Heart left ventricle (tissue), 13 donors: ENCODE results near the gene TTPAL.

Experiments
- POLR2A ChIP-seq, 2 donors: fragments of 450-650 bp; IDR thresholded peaks; one replicate each; pipeline ENCODE4 v1.6.1; 2017; ENCODE audit warnings: antibody characterized with exemption in 2 of 2, mild to moderate bottlenecking in 2 of 2, moderate library complexity in 2 of 2
- TF ChIP-seq, protein P1 (sequence below), 12 donors: fragments of 200-600 bp; sonication (generic) in 4 of 12; IDR thresholded peaks; one replicate each; pipeline versions ENCODE4 v1.5.0 to v1.8.0; 2018 to 2022; ENCODE audit warnings: antibody characterized with exemption in 12 of 12, mild to moderate bottlenecking in 5 of 12
- donor health status: ischemic (EF 13 %, LVEDD 7.1; RV severe dilation, severe dysfunction).
- donor health status: DM: no; HTN: yes; CAD: no.
- donor health status: DM: no; HTN: no; CAD: no.
- donor health status: ischemic (EF 25% LVEDD 6.9; RV normal size, moderate dysfunction).
- donor health status: ischemic (EF 25% LVEDD 5.7; RV mildly dilated, moderate dysfunction).
- donor health status: ischemic (EF 35%, LVEDD 5.7; RV mildly dilated, moderate dysfunction).
- donor health status: nonischemic (EF 11% LVEDD 7.7; RV severe dilation, severe dysfunction).
- donor health status: DM: yes; HTN: yes; CAD: no.
- donor health status: PGD.
- donor health status: ischemic (EF 29% LVEDD 5.4; RV normal size, mild dysfunction).
- donor health status: nonischemic (EF 23%, LVEDD 6.1; RV moderate dilation, normal function).

DNA sequence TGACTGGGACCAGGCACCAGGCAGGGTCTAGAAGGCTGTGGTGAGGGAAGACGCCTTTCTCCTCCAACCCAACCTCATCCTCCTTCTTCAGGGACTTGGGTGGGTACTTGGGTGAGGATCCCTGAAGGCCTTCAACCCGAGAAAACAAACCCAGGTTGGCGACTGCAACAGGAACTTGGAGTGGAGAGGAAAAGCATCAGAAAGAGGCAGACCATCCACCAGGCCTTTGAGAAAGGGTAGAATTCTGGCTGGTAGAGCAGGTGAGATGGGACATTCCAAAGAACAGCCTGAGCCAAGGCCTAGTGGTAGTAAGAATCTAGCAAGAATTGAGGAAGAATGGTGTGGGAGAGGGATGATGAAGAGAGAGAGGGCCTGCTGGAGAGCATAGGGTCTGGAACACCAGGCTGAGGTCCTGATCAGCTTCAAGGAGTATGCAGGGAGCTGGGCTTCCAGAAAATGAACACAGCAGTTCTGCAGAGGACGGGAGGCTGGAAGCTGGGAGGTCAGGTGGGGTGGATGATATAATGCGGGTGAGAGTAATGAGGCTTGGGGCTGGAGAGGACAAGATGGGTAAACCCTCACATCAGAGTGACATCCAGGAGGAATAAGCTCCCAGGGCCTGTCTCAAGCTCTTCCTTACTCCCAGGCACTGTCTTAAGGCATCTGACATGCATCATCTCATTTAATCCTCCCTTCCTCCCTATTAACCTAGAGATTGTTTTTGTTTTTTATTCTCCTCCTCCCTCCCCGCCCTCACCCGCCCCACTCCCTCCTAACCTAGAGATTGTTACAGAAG is 45.2 kb upstream of the TTPAL start:
- TF ChIP-seq, protein P1, sequence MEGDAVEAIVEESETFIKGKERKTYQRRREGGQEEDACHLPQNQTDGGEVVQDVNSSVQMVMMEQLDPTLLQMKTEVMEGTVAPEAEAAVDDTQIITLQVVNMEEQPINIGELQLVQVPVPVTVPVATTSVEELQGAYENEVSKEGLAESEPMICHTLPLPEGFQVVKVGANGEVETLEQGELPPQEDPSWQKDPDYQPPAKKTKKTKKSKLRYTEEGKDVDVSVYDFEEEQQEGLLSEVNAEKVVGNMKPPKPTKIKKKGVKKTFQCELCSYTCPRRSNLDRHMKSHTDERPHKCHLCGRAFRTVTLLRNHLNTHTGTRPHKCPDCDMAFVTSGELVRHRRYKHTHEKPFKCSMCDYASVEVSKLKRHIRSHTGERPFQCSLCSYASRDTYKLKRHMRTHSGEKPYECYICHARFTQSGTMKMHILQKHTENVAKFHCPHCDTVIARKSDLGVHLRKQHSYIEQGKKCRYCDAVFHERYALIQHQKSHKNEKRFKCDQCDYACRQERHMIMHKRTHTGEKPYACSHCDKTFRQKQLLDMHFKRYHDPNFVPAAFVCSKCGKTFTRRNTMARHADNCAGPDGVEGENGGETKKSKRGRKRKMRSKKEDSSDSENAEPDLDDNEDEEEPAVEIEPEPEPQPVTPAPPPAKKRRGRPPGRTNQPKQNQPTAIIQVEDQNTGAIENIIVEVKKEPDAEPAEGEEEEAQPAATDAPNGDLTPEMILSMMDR (IDR thresholded peaks at IDR 0.05) = no peak
- TF ChIP-seq POLR2A (IDR thresholded peaks at IDR 0.05) = no peak
